ENCODE data around the gene KRTAP19-3. TPM values are rescaled to one million over a fixed set of nuclear protein-coding genes. Genes with fewer than 3 reads are reported as not detected.
"Not testable (repeated sequence)": the region's sequence is repeated elsewhere in the genome, so short reads cannot be mapped to it uniquely, and the experiment has no call there.

KRTAP19-3 gene
- total RNA-seq: not detected

DNA sequence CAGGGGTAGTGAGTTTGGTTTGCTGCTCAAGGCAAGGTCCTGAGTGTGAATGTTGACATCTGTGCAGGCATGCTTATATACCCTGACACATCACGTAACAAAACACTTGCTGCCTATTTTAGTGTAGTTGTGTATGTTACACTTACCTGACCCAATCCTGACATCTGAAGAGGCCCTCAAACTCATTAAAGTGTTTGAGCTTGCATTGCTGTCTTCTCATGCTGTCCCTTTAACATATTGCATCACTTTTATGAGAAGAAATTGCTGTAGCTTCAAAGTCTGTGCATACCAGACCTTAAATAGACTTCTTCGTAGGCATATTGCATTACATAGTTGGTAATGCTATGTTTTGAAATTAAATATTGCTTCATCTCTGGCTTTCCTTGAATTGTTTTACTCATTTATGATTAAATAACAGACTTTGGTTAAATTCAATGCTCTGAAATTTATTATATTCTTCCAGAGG is at the start of gene KRTAP19-3:
TSS of gene KRTAP19-3 (minus strand) at position 51 of the 466 bp plus-strand sequence. CDS start 56 bp downstream, outside the sequence.
- no peak for DNase-seq (ENCODE audit: low spot score in 2 of 2)
- no peak for TF ChIP-seq POLR2A (IDR thresholded peaks at IDR 0.05)
- TF ChIP-seq, protein P1, sequence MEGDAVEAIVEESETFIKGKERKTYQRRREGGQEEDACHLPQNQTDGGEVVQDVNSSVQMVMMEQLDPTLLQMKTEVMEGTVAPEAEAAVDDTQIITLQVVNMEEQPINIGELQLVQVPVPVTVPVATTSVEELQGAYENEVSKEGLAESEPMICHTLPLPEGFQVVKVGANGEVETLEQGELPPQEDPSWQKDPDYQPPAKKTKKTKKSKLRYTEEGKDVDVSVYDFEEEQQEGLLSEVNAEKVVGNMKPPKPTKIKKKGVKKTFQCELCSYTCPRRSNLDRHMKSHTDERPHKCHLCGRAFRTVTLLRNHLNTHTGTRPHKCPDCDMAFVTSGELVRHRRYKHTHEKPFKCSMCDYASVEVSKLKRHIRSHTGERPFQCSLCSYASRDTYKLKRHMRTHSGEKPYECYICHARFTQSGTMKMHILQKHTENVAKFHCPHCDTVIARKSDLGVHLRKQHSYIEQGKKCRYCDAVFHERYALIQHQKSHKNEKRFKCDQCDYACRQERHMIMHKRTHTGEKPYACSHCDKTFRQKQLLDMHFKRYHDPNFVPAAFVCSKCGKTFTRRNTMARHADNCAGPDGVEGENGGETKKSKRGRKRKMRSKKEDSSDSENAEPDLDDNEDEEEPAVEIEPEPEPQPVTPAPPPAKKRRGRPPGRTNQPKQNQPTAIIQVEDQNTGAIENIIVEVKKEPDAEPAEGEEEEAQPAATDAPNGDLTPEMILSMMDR (IDR thresholded peaks at IDR 0.05): no peak
- no peak for TF ChIP-seq POLR2AphosphoS5 (IDR thresholded peaks at IDR 0.05)
- intact Hi-C loops (cut with DNase I; ENCODE audit: low total_unique reads): no loop called here

DNA sequence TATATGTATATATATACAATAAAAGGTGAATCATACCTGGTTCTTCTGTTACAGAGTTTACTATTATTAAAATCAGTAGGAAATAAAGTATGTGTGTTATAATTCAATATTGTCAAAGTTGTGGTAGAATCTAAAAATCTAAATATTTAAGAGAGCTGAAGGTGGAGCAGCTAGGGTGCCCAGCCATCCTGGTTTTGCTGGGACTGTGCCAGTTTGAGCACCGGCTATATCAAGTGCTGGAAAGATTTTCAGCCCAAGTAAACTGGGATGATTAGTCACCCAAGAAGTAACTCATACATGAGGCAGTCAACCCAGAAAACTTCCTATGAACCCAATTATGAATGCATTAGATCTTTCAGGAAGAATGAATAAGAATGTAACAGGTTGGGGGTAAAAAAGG is 27.1 kb upstream of the KRTAP19-3 start:
- intact Hi-C loops (cut with DNase I; ENCODE audit: low total_unique reads): no loop called here
- no peaks in the 10 kb centered on the region for H3K36me3 ChIP-seq
- no peaks in the 10 kb centered on the region for H3K4me1 ChIP-seq
- H3K9me3 ChIP-seq: no peaks in the 10 kb centered on the region
- TF ChIP-seq POLR2AphosphoS5 (IDR thresholded peaks at IDR 0.05) (no peak), POLR2A (IDR thresholded peaks at IDR 0.05) (no peak)
- TF ChIP-seq, protein P1 (IDR thresholded peaks at IDR 0.05): no peak
- DNase-seq (ENCODE audit: low spot score in 2 of 2): no peak
- H3K27ac ChIP-seq: no peak overlapping the region
- no peak overlapping the region for H3K4me3 ChIP-seq
- H3K27me3 ChIP-seq: no peaks in the 10 kb centered on the region

More for the DNA sequence above, at the start of gene KRTAP19-3:
- no peak within 1 kb of the TSS for H3K4me3 ChIP-seq
- no peaks in the 10 kb centered on the region for H3K4me1 ChIP-seq
- no peaks in the 10 kb centered on the region for H3K27me3 ChIP-seq
- no peak within 1 kb of the TSS for H3K27ac ChIP-seq
- H3K9me3 ChIP-seq: no peaks in the 10 kb centered on the region
- no peaks in the 10 kb centered on the region for H3K36me3 ChIP-seq

DNA sequence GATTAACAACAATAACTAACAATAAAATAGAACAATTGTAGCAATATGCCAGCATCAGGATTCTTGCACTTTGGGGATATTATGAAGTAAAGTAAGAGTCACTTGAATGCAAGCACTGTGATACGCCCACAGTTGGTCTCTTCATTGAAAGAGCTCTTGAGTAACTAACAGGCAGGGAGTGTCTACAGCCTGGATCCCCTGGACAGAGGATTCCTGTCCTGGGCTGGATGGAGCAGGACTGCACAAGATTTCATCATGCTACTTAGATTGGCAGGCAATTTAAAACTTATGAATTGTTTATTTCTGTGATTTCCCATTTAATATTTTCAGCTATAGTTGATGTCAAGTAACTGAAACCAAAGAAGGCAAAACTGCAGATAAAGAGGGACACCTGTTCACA is 23.9 kb upstream of the KRTAP19-3 start:
- intact Hi-C loops (cut with DNase I; ENCODE audit: low total_unique reads): no loop called here
- TF ChIP-seq POLR2AphosphoS5 (IDR thresholded peaks at IDR 0.05) (no peak), POLR2A (IDR thresholded peaks at IDR 0.05) (no peak)
- TF ChIP-seq, protein P1 (IDR thresholded peaks at IDR 0.05): no peak
- no peak for DNase-seq (ENCODE audit: low spot score in 2 of 2)
- Histone ChIP-seq H3K36me3 (no peaks in the 10 kb centered on the region), H3K9me3 (no peaks in the 10 kb centered on the region), H3K27ac (no peak overlapping the region), H3K27me3 (no peaks in the 10 kb centered on the region), H3K4me3 (no peak overlapping the region), H3K4me1 (no peaks in the 10 kb centered on the region)

DNA sequence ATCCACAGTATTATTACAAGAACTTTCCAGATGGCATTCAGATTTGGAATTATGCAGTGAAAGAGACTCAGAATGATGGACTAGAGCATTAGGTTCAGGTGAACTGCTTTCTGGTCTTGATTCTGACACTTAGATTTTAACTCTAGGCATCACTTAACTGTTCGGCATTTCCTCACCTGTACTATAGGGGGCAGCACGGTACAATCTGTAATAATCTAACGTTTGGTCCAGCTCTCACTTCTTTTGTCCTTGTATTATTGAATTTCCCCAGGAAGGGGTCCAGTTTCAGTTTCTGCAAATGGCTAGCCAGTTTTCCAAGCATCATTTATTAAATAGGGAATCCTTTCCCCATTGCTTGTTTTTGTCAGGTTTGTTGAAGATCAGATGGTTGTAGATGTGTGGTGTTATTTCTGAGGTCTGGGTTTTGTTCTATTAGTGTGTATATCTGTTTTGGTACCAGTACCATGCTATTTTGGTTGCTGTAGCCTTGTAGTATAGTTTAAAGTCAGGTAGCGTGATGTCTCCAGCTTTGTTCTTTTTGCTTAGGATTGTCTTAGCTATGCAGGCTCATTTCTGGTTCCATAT is 13.9 kb upstream of the KRTAP19-3 start:
- H3K4me3 ChIP-seq; intact Hi-C loops (cut with DNase I; ENCODE audit: low total_unique reads); DNase-seq (ENCODE audit: low spot score in 2 of 2); H3K27ac ChIP-seq; H3K4me1 ChIP-seq; H3K9me3 ChIP-seq; H3K27me3 ChIP-seq; H3K36me3 ChIP-seq: not testable (repeated sequence)

DNA sequence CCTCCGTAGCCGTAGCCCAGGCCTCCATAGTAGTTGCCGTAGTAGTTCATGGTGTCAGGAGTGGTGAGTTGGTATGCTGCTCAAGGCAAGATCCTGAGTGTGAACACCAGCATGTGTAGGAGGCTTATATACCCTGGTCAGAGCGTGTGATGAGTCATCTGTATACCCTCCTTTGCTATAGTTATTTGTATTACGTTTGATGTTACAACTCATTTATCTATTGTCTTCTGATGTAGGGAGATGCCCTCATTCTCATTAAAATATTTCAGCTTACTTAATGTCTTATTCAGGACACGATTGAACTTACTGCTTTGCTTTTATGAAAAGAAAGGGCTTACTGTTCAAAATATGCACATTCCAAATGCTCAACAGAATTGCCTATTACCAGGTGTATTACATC is 10.2 kb upstream of the KRTAP19-3 start, which contains the start of gene KRTAP19-5:
TSS of gene KRTAP19-5 (minus strand) at position 101 of the 400 bp plus-strand sequence. CDS start at position 50, 51 bp downstream.
- H3K4me3 ChIP-seq: no peak within 1 kb of the TSS
- intact Hi-C loops (cut with DNase I; ENCODE audit: low total_unique reads): no loop called here
- H3K36me3 ChIP-seq: no peaks in the 10 kb centered on the region
- no peak within 1 kb of the TSS for H3K27ac ChIP-seq
- no peaks in the 10 kb centered on the region for H3K9me3 ChIP-seq
- DNase-seq (ENCODE audit: low spot score in 2 of 2): no peak
- H3K4me1 ChIP-seq: no peaks in the 10 kb centered on the region
- TF ChIP-seq POLR2AphosphoS5 (IDR thresholded peaks at IDR 0.05) (no peak), POLR2A (IDR thresholded peaks at IDR 0.05) (no peak)
- TF ChIP-seq, protein P1 (IDR thresholded peaks at IDR 0.05): no peak
- H3K27me3 ChIP-seq: no peaks in the 10 kb centered on the region
